ENCODE results near the gene COCH.
"Not testable (repeated sequence)": the region's sequence is repeated elsewhere in the genome, so short reads cannot be mapped to it uniquely, and the experiment has no call there.

COCH gene

GRCh38 chr14:30903285-30904124 is 29.1 kb downstream of the COCH start:
- no peak overlapping the region for H3K27ac ChIP-seq (ENCODE audit: low read length)
- no peaks in the 10 kb centered on the region for H3K9me3 ChIP-seq (ENCODE audit: control insufficient read depth in 1 of 2, low read length in 2 of 2)
- H3K4me1 ChIP-seq (ENCODE audit: control insufficient read depth in 1 of 2, insufficient read depth in 2 of 2, low read length in 2 of 2) = no peaks in the 10 kb centered on the region
- H3K27me3 ChIP-seq (ENCODE audit: low read depth, low read length) = no peaks in the 10 kb centered on the region
- H3K36me3 ChIP-seq (ENCODE audit: control insufficient read depth in 1 of 2, insufficient read depth in 2 of 2, low read length in 2 of 2) = peaks cover 23 to 24% of the 10 kb centered on the region in 2 donors
- no peak overlapping the region for H3K4me3 ChIP-seq (ENCODE audit: low read depth in 1 of 2, low read length in 2 of 2)

- peaks cover 35 to 48% of the 10 kb centered on the region in 2 donors for H3K36me3 ChIP-seq (ENCODE audit: control insufficient read depth in 1 of 2, insufficient read depth in 2 of 2, low read length in 2 of 2)
Measured at GRCh38 chr14:30906752-30907658, 32.6 kb downstream of the COCH start.

DNA sequence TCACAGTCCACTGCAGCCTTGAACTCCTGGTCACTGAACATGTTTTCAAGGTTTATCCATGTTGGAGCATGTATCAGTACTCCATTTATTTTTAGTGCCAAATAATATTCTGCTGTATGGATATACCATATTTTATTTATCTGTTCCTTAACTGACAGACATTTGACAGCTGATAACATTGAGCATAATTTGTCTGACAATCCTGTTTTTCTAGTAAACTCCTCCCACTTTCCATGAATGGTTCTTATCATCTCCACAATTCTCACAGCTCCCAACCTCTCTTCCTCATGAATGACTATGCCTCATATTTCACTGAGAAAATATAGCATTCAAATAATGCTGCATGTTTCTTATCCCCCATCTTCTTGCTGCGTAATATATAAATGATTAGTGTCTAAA is 33.3 kb downstream of the COCH start:
- Histone ChIP-seq H3K36me3 (ENCODE audit: control insufficient read depth in 1 of 2, insufficient read depth in 2 of 2, low read length in 2 of 2) (peaks cover 29 to 44% of the 10 kb centered on the region in 2 donors), H3K4me1 (ENCODE audit: control insufficient read depth in 1 of 2, insufficient read depth in 2 of 2, low read length in 2 of 2) (no peaks in the 10 kb centered on the region), H3K27me3 (ENCODE audit: low read depth, low read length) (no peaks in the 10 kb centered on the region), H3K9me3 (ENCODE audit: control insufficient read depth in 1 of 2, low read length in 2 of 2) (no peaks in the 10 kb centered on the region), H3K4me3 (ENCODE audit: low read depth in 1 of 2, low read length in 2 of 2) (no peak overlapping the region), H3K27ac (ENCODE audit: low read length) (no peak overlapping the region)

More at GRCh38 chr14:30906752-30907658, 32.6 kb downstream of the COCH start:
- H3K4me1 ChIP-seq (ENCODE audit: control insufficient read depth in 1 of 2, insufficient read depth in 2 of 2, low read length in 2 of 2) = no peaks in the 10 kb centered on the region
- H3K4me3 ChIP-seq (ENCODE audit: low read depth in 1 of 2, low read length in 2 of 2) = no peak overlapping the region
- no peak overlapping the region for H3K27ac ChIP-seq (ENCODE audit: low read length)
- H3K9me3 ChIP-seq (ENCODE audit: control insufficient read depth in 1 of 2, low read length in 2 of 2) = no peaks in the 10 kb centered on the region
- H3K27me3 ChIP-seq (ENCODE audit: low read depth, low read length) = no peaks in the 10 kb centered on the region

GRCh38 chr14:30908826-30909225 is 34.5 kb downstream of the COCH start:
- H3K27me3 ChIP-seq (ENCODE audit: low read depth, low read length) = no peaks in the 10 kb centered on the region
- H3K27ac ChIP-seq (ENCODE audit: low read length) = no peak overlapping the region
- no peaks in the 10 kb centered on the region for H3K4me1 ChIP-seq (ENCODE audit: control insufficient read depth in 1 of 2, insufficient read depth in 2 of 2, low read length in 2 of 2)
- H3K4me3 ChIP-seq (ENCODE audit: low read depth in 1 of 2, low read length in 2 of 2) = no peak overlapping the region
- peaks cover 29 to 42% of the 10 kb centered on the region in 2 donors for H3K36me3 ChIP-seq (ENCODE audit: control insufficient read depth in 1 of 2, insufficient read depth in 2 of 2, low read length in 2 of 2)
- H3K9me3 ChIP-seq (ENCODE audit: control insufficient read depth in 1 of 2, low read length in 2 of 2) = no peaks in the 10 kb centered on the region

- H3K27me3 ChIP-seq (ENCODE audit: low read depth, low read length) = no peaks in the 10 kb centered on the region
- no peaks in the 10 kb centered on the region for H3K4me1 ChIP-seq (ENCODE audit: control insufficient read depth in 1 of 2, insufficient read depth in 2 of 2, low read length in 2 of 2)
- H3K4me3 ChIP-seq (ENCODE audit: low read depth in 1 of 2, low read length in 2 of 2) = no peak overlapping the region
- H3K9me3 ChIP-seq (ENCODE audit: control insufficient read depth in 1 of 2, low read length in 2 of 2) = no peaks in the 10 kb centered on the region
- no peak overlapping the region for H3K27ac ChIP-seq (ENCODE audit: low read length)
- H3K36me3 ChIP-seq (ENCODE audit: control insufficient read depth in 1 of 2, insufficient read depth in 2 of 2, low read length in 2 of 2) = peaks cover 12 to 23% of the 10 kb centered on the region in 2 donors
Measured at GRCh38 chr14:30914812-30915211, 40.5 kb downstream of the COCH start.

DNA sequence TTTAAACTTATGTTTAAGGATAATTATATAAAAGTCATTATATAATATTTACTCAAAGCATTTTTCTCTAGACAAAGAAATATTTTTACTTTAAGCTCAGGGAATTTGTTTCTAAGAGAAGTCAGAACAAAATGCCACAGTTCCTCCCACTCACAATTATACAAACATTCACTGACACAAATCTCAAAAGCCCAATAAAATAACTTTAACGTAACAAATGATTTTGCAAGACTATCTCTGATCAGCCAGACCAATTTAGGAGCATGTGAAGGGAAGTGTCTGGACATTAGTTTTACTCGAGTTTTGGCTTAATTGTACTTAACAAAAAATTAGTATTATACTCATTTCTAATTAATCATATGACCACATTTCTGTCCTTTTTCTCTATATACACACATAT is 41.2 kb downstream of the COCH start:
- Histone ChIP-seq H3K4me3 (ENCODE audit: low read depth in 1 of 2, low read length in 2 of 2) (no peak overlapping the region), H3K27me3 (ENCODE audit: low read depth, low read length) (no peaks in the 10 kb centered on the region), H3K4me1 (ENCODE audit: control insufficient read depth in 1 of 2, insufficient read depth in 2 of 2, low read length in 2 of 2) (no peaks in the 10 kb centered on the region), H3K36me3 (ENCODE audit: control insufficient read depth in 1 of 2, insufficient read depth in 2 of 2, low read length in 2 of 2) (peaks cover 9 to 15% of the 10 kb centered on the region in 2 donors), H3K9me3 (ENCODE audit: control insufficient read depth in 1 of 2, low read length in 2 of 2) (no peaks in the 10 kb centered on the region), H3K27ac (ENCODE audit: low read length) (no peak overlapping the region)

GRCh38 chr14:30921305-30921704 is 46.9 kb downstream of the COCH start:
- Histone ChIP-seq H3K27ac (ENCODE audit: low read length) (no peak overlapping the region), H3K4me3 (ENCODE audit: low read depth in 1 of 2, low read length in 2 of 2) (no peak overlapping the region), H3K27me3 (ENCODE audit: low read depth, low read length) (no peaks in the 10 kb centered on the region), H3K9me3 (ENCODE audit: control insufficient read depth in 1 of 2, low read length in 2 of 2) (no peaks in the 10 kb centered on the region), H3K36me3 (ENCODE audit: control insufficient read depth in 1 of 2, insufficient read depth in 2 of 2, low read length in 2 of 2) (peaks cover 3 to 8% of the 10 kb centered on the region in 2 donors), H3K4me1 (ENCODE audit: control insufficient read depth in 1 of 2, insufficient read depth in 2 of 2, low read length in 2 of 2) (no peaks in the 10 kb centered on the region)

- Histone ChIP-seq H3K27me3 (ENCODE audit: low read depth, low read length) (no peaks in the 10 kb centered on the region), H3K4me3 (ENCODE audit: low read depth in 1 of 2, low read length in 2 of 2) (no peak overlapping the region), H3K36me3 (ENCODE audit: control insufficient read depth in 1 of 2, insufficient read depth in 2 of 2, low read length in 2 of 2) (peaks cover 3 to 5% of the 10 kb centered on the region in 2 donors), H3K4me1 (ENCODE audit: control insufficient read depth in 1 of 2, insufficient read depth in 2 of 2, low read length in 2 of 2) (no peaks in the 10 kb centered on the region), H3K27ac (ENCODE audit: low read length) (no peak overlapping the region), H3K9me3 (ENCODE audit: control insufficient read depth in 1 of 2, low read length in 2 of 2) (no peaks in the 10 kb centered on the region)
Measured at GRCh38 chr14:30921788-30922187, 47.4 kb downstream of the COCH start.

DNA sequence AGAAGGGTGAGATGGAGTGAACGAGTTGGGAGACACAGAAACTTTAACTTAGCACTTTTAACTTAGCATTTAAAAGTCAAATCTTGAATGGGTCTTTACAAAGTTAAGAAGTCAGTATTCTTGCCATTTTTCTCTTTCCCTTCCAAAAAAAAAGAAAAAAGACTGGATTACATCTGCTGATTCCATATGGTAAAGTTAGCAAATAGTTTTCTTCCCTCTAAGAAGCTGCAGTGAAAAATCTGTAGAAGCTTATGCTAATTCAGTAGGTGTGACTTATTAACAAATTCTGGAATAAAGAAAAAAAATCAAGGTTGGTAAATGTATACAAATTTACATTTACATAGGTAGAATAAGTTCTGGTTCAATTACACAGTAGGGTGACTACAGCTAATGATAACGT is 50.9 kb downstream of the COCH start:
- Histone ChIP-seq H3K4me3 (ENCODE audit: low read depth in 1 of 2, low read length in 2 of 2) (no peak overlapping the region), H3K36me3 (ENCODE audit: control insufficient read depth in 1 of 2, insufficient read depth in 2 of 2, low read length in 2 of 2) (peaks cover 0 to 5% of the 10 kb centered on the region in 2 donors), H3K4me1 (ENCODE audit: control insufficient read depth in 1 of 2, insufficient read depth in 2 of 2, low read length in 2 of 2) (peaks cover 0 to 4% of the 10 kb centered on the region in 2 donors), H3K27ac (ENCODE audit: low read length) (no peak overlapping the region), H3K27me3 (ENCODE audit: low read depth, low read length) (no peaks in the 10 kb centered on the region), H3K9me3 (ENCODE audit: control insufficient read depth in 1 of 2, low read length in 2 of 2) (no peaks in the 10 kb centered on the region)

DNA sequence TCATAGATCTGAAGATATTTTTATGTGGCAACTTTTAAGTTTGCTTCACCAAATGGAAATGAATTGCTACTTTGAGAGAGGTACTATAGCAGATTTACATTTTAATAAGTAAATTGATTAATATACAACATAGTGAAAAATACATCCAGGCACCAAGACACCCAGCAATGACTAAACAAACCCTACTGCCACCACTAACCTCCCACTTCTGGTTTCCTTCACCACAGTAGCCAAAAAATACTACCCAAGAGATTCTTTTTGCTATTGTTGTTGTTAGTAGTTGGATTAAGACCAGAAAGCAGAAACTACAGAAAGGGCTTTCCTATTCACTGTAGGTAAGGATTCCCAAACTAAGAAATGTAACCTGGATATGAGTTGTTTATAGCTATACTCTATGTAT is 54.1 kb downstream of the COCH start:
- Histone ChIP-seq H3K36me3 (ENCODE audit: control insufficient read depth in 1 of 2, insufficient read depth in 2 of 2, low read length in 2 of 2) (peaks cover 0 to 5% of the 10 kb centered on the region in 2 donors), H3K27ac (ENCODE audit: low read length) (no peak overlapping the region), H3K4me1 (ENCODE audit: control insufficient read depth in 1 of 2, insufficient read depth in 2 of 2, low read length in 2 of 2) (peaks cover 0 to 4% of the 10 kb centered on the region in 2 donors), H3K4me3 (ENCODE audit: low read depth in 1 of 2, low read length in 2 of 2) (no peak overlapping the region), H3K27me3 (ENCODE audit: low read depth, low read length) (no peaks in the 10 kb centered on the region), H3K9me3 (ENCODE audit: control insufficient read depth in 1 of 2, low read length in 2 of 2) (no peaks in the 10 kb centered on the region)

DNA sequence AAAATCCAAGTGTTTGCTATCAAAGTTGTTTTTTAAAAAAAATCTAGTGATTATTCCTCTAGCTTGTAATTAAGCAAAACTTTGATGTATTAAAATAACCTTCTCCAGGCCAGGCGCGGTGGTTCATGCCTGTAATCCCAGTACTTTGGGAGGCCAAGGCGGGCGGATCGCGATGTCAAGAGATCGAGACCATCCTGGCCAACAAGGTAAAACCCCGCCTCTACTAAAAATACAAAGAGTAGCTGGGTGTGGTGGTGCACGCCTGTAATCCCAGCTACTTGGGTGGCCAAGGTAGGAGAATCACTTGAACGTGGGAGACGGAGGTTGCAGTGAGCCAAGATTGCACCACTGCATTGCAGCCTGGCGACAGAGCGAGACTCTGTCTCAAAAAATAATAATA is 59.6 kb downstream of the COCH start:
- not testable (repeated sequence) for H3K27ac ChIP-seq (ENCODE audit: low read length); H3K27me3 ChIP-seq (ENCODE audit: low read depth, low read length); H3K4me3 ChIP-seq (ENCODE audit: low read depth in 1 of 2, low read length in 2 of 2); H3K4me1 ChIP-seq (ENCODE audit: control insufficient read depth in 1 of 2, insufficient read depth in 2 of 2, low read length in 2 of 2); H3K9me3 ChIP-seq (ENCODE audit: control insufficient read depth in 1 of 2, low read length in 2 of 2)
- peaks cover 0 to 29% of the 10 kb centered on the region in 2 donors for H3K36me3 ChIP-seq (ENCODE audit: control insufficient read depth in 1 of 2, insufficient read depth in 2 of 2, low read length in 2 of 2)
